HG03342 (cell line): ENCODE measurements around the gene DGKB.

Experiments
- ATAC-seq: cut with Tn5 transposase; IDR thresholded peaks from one replicate; pipeline ENCODE4 v1.9.1; 2021; ENCODE audit warnings: mild to moderate bottlenecking, moderate library complexity; ENCODE audit not compliant: unreplicated experiment

DGKB gene

GRCh38 chr7:14600766-14601367, 301.7 kb downstream of the DGKB start:
- no peak for ATAC-seq

GRCh38 chr7:14598978-14599377, 303.6 kb downstream of the DGKB start:
- no peak for ATAC-seq

- ATAC-seq = no peak
These were observed 306.1 kb downstream of the DGKB start for GRCh38 chr7:14596421-14596820.

GRCh38 chr7:14590206-14590605, 312.3 kb downstream of the DGKB start:
- ATAC-seq = no peak

- ATAC-seq = no peak
These were observed 317.3 kb downstream of the DGKB start for GRCh38 chr7:14585232-14585631.

- ATAC-seq = no peak
These were observed 319.0 kb downstream of the DGKB start for GRCh38 chr7:14583518-14583917.

GRCh38 chr7:14582010-14582409, 320.5 kb downstream of the DGKB start:
- no peak for ATAC-seq

- no peak for ATAC-seq
These were observed 322.6 kb downstream of the DGKB start for GRCh38 chr7:14579971-14580370.

- ATAC-seq = no peak
These were observed 326.0 kb downstream of the DGKB start for GRCh38 chr7:14576578-14576977.

- ATAC-seq = no peak
These were observed 331.6 kb downstream of the DGKB start for GRCh38 chr7:14570750-14571607.

- ATAC-seq = no peak
These were observed 350.5 kb downstream of the DGKB start for GRCh38 chr7:14552060-14552459.

GRCh38 chr7:14551310-14551709, 351.2 kb downstream of the DGKB start:
- ATAC-seq = no peak

GRCh38 chr7:14542624-14543023, 359.9 kb downstream of the DGKB start:
- ATAC-seq = no peak

GRCh38 chr7:14521183-14521582, 381.4 kb downstream of the DGKB start:
- ATAC-seq = no peak

GRCh38 chr7:14510268-14510667, 392.3 kb downstream of the DGKB start:
- ATAC-seq = no peak

- no peak for ATAC-seq
These were observed 394.9 kb downstream of the DGKB start for GRCh38 chr7:14507617-14508016.

GRCh38 chr7:14505906-14506305, 396.6 kb downstream of the DGKB start:
- no peak for ATAC-seq

- ATAC-seq = no peak
These were observed 398.4 kb downstream of the DGKB start for GRCh38 chr7:14504134-14504533.

GRCh38 chr7:14503623-14504022, 398.9 kb downstream of the DGKB start:
- ATAC-seq = no peak

GRCh38 chr7:14501436-14501835, 401.1 kb downstream of the DGKB start:
- no peak for ATAC-seq

GRCh38 chr7:14497390-14497789, 405.2 kb downstream of the DGKB start:
- no peak for ATAC-seq

GRCh38 chr7:14495633-14496032, 406.9 kb downstream of the DGKB start:
- ATAC-seq = no peak
